Left lung (tissue), 10 donors: ENCODE measurements around the gene MGAT4D. TPM values are rescaled to one million over a fixed set of nuclear protein-coding genes. Genes with fewer than 3 reads are reported as not detected.
A peak's percentile ranks its signal among the peaks of the same experiment; 100 is the strongest.
"Not testable (repeated sequence)": the region's sequence is repeated elsewhere in the genome, so short reads cannot be mapped to it uniquely, and the experiment has no call there.

Experiments used
- ATAC-seq: fragments of 200-7000 bp; cut with Tn5 transposase; one replicate; pipeline ENCODE4 v1.9.1; 2020; ENCODE audit warnings: moderate library complexity
- DNase-seq, 4 donors: peaks; one replicate each; pipeline ENCODE4 v3.0.0-alpha.2; 2013 to 2020
- H3K27ac ChIP-seq, 2 donors: fragments of 200-600 bp; sonication (generic) in 1 of 2; one replicate each; pipeline versions ENCODE4 v1.5.0 to v1.8.0; 2020 to 2021
- H3K27me3 ChIP-seq, 2 donors: fragments of 200-600 bp; sonication (generic) in 1 of 2; one replicate each; pipeline versions ENCODE4 v1.5.0 to v1.8.0; 2020 to 2021
- H3K36me3 ChIP-seq, 2 donors: fragments of 200-600 bp; sonication (generic) in 1 of 2; one replicate each; pipeline versions ENCODE4 v1.5.0 to v1.8.0; 2020 to 2021
- H3K4me1 ChIP-seq, 2 donors: fragments of 200-600 bp; one replicate each; pipeline ENCODE4 v1.8.0; 2021
- H3K4me3 ChIP-seq, 2 donors: fragments of 200-600 bp; sonication (generic) in 1 of 2; one replicate each; pipeline versions ENCODE4 v1.5.0 to v1.8.0; 2020 to 2021; ENCODE audit warnings: mild to moderate bottlenecking in 1 of 2
- H3K9me3 ChIP-seq, 2 donors: fragments of 200-600 bp; sonication (generic) in 1 of 2; one replicate each; pipeline versions ENCODE4 v1.5.0 to v1.8.0; 2020 to 2021
- CTCF ChIP-seq, 2 donors: fragments of 200-600 bp; sonication (generic) in 1 of 2; IDR thresholded peaks; one replicate each; pipeline versions ENCODE4 v1.5.0 to v1.8.0; 2021; ENCODE audit warnings: antibody characterized with exemption in 2 of 2
- intact Hi-C, 2 donors: fragments of 100-400 bp; cut with DNase I; formaldehyde crosslinking; loops; one replicate each; pipeline versions ENCODE4 v1.11.2 to v1.14.2; 2022
- polyA plus RNA-seq, 6 donors: library from polyadenylated mRNA; unstranded; fragments of 120-200 nt; gene quantifications; one replicate each; pipeline ENCODE4 v1.2.1, GENCODE V29; 2013; ENCODE audit not compliant: insufficient read length in 6 of 6
- total RNA-seq, 2 donors: library from RNA; stranded (reverse); fragmentation: NEBNext Ultra II Directional; extraction: Animal tissue kit (Norgen Biotek cat#: 25700); gene quantifications; one replicate each; pipeline ENCODE4 v1.2.1, GENCODE V29; 2021
- donor health status: DM: no; HTN: yes; CAD: no.
- donor health status: DM: no; HTN: no; CAD: no.

Gene MGAT4D
- total and polyA plus RNA-seq, 8 donors: not detected

DNA sequence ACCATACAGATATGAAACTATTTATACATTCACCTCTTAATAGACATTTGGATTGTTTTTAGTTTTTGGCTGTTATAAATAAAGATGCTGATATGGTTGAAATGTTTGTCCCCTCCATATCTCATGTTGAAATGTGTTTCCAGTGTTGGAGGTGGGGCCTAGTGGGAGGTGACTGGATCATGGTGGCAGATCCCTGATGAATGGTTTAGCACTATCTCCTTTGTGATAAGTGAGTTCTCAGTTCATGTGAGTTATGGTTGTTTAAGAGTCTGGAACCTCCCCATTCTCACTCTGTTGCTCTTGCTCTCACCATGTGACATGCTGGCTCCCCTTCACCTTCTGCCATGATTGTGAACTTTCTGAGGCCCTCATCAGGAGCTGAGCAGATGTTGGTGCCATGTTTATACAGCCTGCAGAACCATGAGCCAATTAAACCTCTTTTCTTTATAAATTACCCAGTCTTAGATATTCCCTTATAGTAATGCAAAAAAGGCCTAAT lies 58.4 kb downstream of the MGAT4D start:
- no peak overlapping the region for H3K27ac ChIP-seq
- no peak overlapping the region for H3K4me3 ChIP-seq
- H3K36me3 ChIP-seq: no peaks in the 10 kb centered on the region
- H3K9me3 ChIP-seq: no peaks in the 10 kb centered on the region
- no peak for ATAC-seq
- TF ChIP-seq CTCF (IDR thresholded peaks at IDR 0.05): no peak
- H3K27me3 ChIP-seq: no peaks in the 10 kb centered on the region
- no peak for DNase-seq
- intact Hi-C loops: no loop called here
- no peaks in the 10 kb centered on the region for H3K4me1 ChIP-seq

- H3K9me3 ChIP-seq: no peaks in the 10 kb centered on the region
- H3K27me3 ChIP-seq: peaks cover 0 to 25% of the 10 kb centered on the region in 2 donors
- intact Hi-C loops: no loop called here
- TF ChIP-seq CTCF (IDR thresholded peaks at IDR 0.05): no peak
- peak overlapping the region; percentile 43 to 54 for H3K4me3 ChIP-seq
- no peak overlapping the region for H3K27ac ChIP-seq
- DNase-seq: peak in 1 of 4 donors; percentile 26
- ATAC-seq: no peak
- peaks cover 0 to 17% of the 10 kb centered on the region in 2 donors for H3K4me1 ChIP-seq
- no peaks in the 10 kb centered on the region for H3K36me3 ChIP-seq
Measured at GRCh38 chr4:140427919-140428471, 70.1 kb downstream of the MGAT4D start.

DNA sequence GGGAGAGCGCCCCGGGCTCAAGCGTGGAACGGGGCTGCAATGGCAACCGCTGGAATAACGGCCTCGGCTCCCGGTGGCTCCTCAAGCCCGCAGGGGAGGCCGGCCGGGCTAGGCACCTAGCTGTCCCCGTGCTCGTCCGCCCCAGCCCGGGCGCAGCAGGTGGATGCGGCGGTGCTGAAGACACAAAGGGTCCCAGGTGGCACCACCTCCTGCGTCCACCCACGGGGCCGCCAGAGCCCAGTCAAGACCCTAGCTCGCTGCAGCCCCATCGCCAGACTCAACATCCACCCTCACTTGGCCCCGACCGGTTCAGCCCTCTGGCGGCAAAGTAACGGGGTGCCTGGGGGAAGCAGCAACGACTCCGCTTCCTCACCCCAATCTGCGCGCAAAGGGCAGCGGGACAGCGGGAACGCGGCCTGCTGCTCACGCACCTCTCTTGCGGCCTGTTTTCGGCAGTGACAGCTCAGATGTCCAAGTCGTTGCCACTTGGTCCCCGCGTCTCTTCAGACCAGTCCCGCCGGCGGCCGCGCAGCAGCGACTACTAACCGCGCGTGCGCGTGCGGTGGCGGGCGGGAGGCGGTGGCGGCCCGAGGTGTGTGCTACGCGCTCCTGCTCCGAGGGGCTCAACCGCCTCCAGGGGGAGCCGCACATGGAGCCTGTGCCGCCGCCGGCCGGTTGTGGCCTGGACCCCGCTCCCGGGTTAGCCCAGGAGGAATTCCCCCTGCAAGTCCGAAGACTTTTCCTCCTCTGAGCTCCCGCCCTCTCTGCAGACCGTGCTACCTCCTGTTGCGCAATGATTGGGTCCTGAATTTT lies 70.8 kb downstream of the MGAT4D start, which contains the start of gene CLGN:
CLGN (minus strand) TSS at position 543 of the 813 bp plus-strand sequence. CDS start 14,570 bp downstream, outside the sequence.
- Histone ChIP-seq H3K27ac (no peak within 1 kb of the TSS), H3K4me3 (peak within 1 kb of the TSS; percentile 43 to 54), H3K4me1 (peaks cover 0 to 17% of the 10 kb centered on the region in 2 donors), H3K27me3 (peaks cover 0 to 25% of the 10 kb centered on the region in 2 donors), H3K36me3 (no peaks in the 10 kb centered on the region), H3K9me3 (no peaks in the 10 kb centered on the region)
- intact Hi-C loops: no loop called here
- ATAC-seq (peak; percentile 97), DNase-seq (peak; percentile 64 to 92 (median 84))
- TF ChIP-seq CTCF (IDR thresholded peaks at IDR 0.05): peak in 1 of 2 donors; percentile 3

DNA sequence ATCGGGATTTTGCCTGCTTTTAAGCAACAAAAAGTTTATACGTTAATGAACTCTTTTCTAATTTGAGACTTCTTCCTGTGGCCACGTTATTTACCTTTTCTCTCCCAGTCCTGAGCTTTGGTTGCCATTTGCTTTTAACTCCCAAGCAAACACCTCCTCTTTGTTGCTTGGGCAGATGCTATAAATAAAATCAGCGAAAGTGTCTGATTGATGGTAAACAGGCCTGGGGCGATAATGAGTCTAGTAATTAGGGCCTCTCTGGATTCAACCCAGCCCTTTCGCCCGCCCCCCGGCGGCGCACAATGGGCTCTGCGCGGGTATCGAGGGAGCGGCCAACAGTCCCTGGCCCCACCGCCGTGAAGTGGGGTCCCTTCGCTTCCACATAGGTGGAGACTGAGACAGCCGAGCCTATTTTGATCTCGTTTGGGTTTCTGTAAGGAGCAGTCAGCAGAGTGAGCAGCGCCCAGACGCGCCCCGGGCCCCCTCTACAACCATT lies 71.4 kb downstream of the MGAT4D start:
- peaks cover 0 to 17% of the 10 kb centered on the region in 2 donors for H3K4me1 ChIP-seq
- H3K27me3 ChIP-seq: peaks cover 0 to 25% of the 10 kb centered on the region in 2 donors
- TF ChIP-seq CTCF (IDR thresholded peaks at IDR 0.05): no peak
- intact Hi-C loops: no loop called here
- peak overlapping the region; percentile 43 to 54 for H3K4me3 ChIP-seq
- no peak overlapping the region for H3K27ac ChIP-seq
- no peaks in the 10 kb centered on the region for H3K9me3 ChIP-seq
- ATAC-seq (no peak), DNase-seq (peak in 1 of 4 donors; percentile 9)
- no peaks in the 10 kb centered on the region for H3K36me3 ChIP-seq

GRCh38 chr4:140423106-140423505 lies 75.0 kb downstream of the MGAT4D start:
- ATAC-seq: no peak
- TF ChIP-seq CTCF (IDR thresholded peaks at IDR 0.05): no peak
- peaks cover 0 to 17% of the 10 kb centered on the region in 2 donors for H3K4me1 ChIP-seq
- H3K36me3 ChIP-seq: no peaks in the 10 kb centered on the region
- peaks cover 0 to 25% of the 10 kb centered on the region in 2 donors for H3K27me3 ChIP-seq
- no peak for DNase-seq
- no peak overlapping the region for H3K27ac ChIP-seq
- no peaks in the 10 kb centered on the region for H3K9me3 ChIP-seq
- no peak overlapping the region for H3K4me3 ChIP-seq
- intact Hi-C loops: no loop called here

DNA sequence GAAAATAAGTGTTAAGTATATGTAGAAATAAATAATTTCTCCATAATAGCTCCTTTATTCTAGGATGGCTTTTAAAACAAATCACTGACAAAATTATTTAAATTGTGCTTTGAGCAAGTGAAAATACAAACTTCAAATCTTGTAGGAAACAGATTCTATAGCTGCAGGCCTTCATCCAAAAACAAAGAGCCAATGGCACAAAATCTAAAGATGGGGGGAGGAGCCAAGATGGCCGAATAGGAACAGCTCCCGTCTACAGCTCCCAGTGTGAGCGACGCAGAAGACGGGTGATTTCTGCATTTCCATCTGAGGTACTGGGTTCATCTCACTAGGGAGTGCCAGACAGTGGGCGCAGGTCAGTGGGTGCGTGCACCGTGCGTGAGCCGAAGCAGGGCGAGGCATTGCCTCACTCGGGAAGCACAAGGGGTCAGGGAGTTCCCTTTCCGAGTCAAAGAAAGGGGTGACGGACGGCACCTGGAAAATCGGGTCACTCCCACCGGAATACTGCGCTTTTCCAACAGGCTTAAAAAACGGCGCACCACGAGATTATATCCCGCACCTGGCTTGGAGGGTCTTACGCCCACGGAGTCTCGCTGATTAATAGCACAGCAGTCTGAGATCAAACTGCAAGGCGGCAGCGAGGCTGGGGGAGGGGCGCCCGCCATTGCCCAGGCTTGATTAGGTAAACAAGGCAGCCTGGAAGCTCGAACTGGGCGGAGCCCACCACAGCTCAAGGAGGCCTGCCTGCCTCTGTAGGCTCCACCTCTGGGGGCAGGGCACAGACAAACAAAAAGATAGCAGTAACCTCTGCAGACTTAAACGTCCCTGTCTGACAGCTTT lies 84.7 kb downstream of the MGAT4D start:
- H3K27ac ChIP-seq, H3K27me3 ChIP-seq, H3K4me1 ChIP-seq, ATAC-seq, H3K4me3 ChIP-seq, H3K36me3 ChIP-seq, H3K9me3 ChIP-seq, intact Hi-C loops, DNase-seq: not testable (repeated sequence)
